Measurements from ENCODE around the gene BRSK1. TPM values are rescaled to one million over a fixed set of nuclear protein-coding genes. Genes with fewer than 3 reads are reported as not detected.

Gene BRSK1
- total and polyA plus RNA-seq, 2 of the 8 experiments (the other 6 are each of a cell fraction or from before 2014, with no cell fraction given) = 27.6 to 32.7 TPM

DNA sequence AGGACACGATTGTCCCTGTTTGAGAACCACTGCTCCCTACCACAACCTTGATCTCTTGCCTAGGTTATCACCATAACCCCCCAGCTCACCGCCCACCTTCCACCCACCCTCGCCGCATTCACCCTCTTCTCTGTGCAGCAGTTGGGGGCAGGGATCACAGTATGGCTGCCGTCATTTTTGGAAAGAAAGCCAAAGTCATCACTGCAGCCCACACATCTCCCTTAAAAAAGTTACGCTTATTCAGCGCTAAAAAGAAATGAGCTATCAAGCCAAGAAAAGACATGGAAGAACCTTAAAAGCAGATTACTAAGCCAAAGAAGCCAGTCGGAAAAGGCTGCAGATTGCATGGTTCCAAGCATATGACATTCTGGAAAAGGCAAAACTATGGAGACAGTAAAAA, 14.5 kb upstream of the BRSK1 start:
- no peak overlapping the region for H2BK12ac ChIP-seq (ENCODE audit: low read depth, low read length)
- no peak overlapping the region for H3K4me2 ChIP-seq (ENCODE audit: insufficient read depth in 1 of 2, low read depth in 2 of 2, low read length in 2 of 2)
- H4K5ac ChIP-seq (ENCODE audit: insufficient read length, low read depth, low read length) = no peak overlapping the region
- H3K79me1 ChIP-seq (ENCODE audit: low read depth, low read length) = peaks cover 10% of the 10 kb centered on the region
- peaks cover 0 to 3% of the 10 kb centered on the region in 2 experiments; a peak in 2 of 4 replicates for H3K9me3 ChIP-seq (ENCODE audit: insufficient read depth in 2 of 2, low read depth in 1 of 2, low read length in 1 of 2)
- H3K27me3 ChIP-seq (replicated peaks in 1 of 4; ENCODE audit: control insufficient read depth in 3 of 4, extremely low read depth in 1 of 4, insufficient read depth in 3 of 4, low read length in 3 of 4) = no peaks in the 10 kb centered on the region
- CTCF ChIA-PET (ENCODE audit: partially characterized antibody) = interaction anchor here (1.2 to 1.9 kb wide), 4 partner anchors 9 to 168 kb away, joined by 4 to 7 read pairs (median 6); partner anchors contain the start of gene HSPBP1
- WGBS, 2 experiments (ENCODE audit: extremely low coverage in 1 of 2, insufficient coverage in 1 of 2, insufficient read length in 1 of 2, insufficient replicate concordance in 2 of 2, low coverage in 1 of 2, low lambda C conversion rate in 2 of 2, missing lambda C conversion rate in 1 of 2) = 95% methylated on average over 8 of the region's 8 CpGs; no CpG with 5 or more reads in 1 of the 2 experiments
- no peak overlapping the region for H2AFZ ChIP-seq (ENCODE audit: low read length)
- no peak overlapping the region for H2AK5ac ChIP-seq (ENCODE audit: low read depth, low read length)
- H3K18ac ChIP-seq (ENCODE audit: extremely low read depth, low read length) = no peak overlapping the region
- H2BK20ac ChIP-seq (ENCODE audit: low read length) = no peak overlapping the region
- H3K4me1 ChIP-seq (replicated peaks in 1 of 4; ENCODE audit: control insufficient read depth in 3 of 4, insufficient read depth in 4 of 4, low read length in 3 of 4) = peaks cover 0 to 3% (median 0%) of the 10 kb centered on the region in 4 experiments; a peak in 1 of 7 replicates
- no peak overlapping the region for H4K91ac ChIP-seq (replicated peaks; ENCODE audit: insufficient read length, low read length)
- H4K20me1 ChIP-seq (replicated peaks in 1 of 2; ENCODE audit: control insufficient read depth in 1 of 2, insufficient read depth in 2 of 2, low read length in 2 of 2) = peaks cover 0 to 10% of the 10 kb centered on the region in 2 experiments
- POLR2A ChIA-PET (ENCODE audit: partially characterized antibody) = interaction anchor here (1.1 to 1.7 kb wide), 5 partner anchors 12 to 139 kb away, joined by 3 to 6 read pairs (median 4); partner anchors contain the start of genes TMEM238 and UBE2S
- H3K4me3 ChIP-seq (ENCODE audit: extremely low read depth in 1 of 4, insufficient read depth in 2 of 4, low read depth in 3 of 4, low read length in 4 of 4) = no peak overlapping the region
- H2BK15ac ChIP-seq (ENCODE audit: low read length) = no peak overlapping the region
- H3K9ac ChIP-seq (replicated peaks in 1 of 4; ENCODE audit: extremely low read depth in 1 of 4, low read depth in 3 of 4, low read length in 3 of 4) = no peak overlapping the region
- no peak overlapping the region for H3K27ac ChIP-seq (ENCODE audit: low read depth, low read length)
- peaks cover 0 to 6% of the 10 kb centered on the region in 2 experiments; a peak in 1 of 4 replicates for H3K79me2 ChIP-seq (ENCODE audit: control insufficient read depth in 1 of 2, insufficient read depth in 2 of 2, low read length in 2 of 2)
- H3K36me3 ChIP-seq (ENCODE audit: control insufficient read depth in 2 of 4, insufficient read depth in 4 of 4, low read length in 3 of 4) = peaks cover 0 to under 1% (median 0%) of the 10 kb centered on the region in 4 experiments; a peak in 3 of 8 replicates
- no peak overlapping the region for H2BK120ac ChIP-seq (replicated peaks; ENCODE audit: low read depth, low read length)
- H3K23ac ChIP-seq (ENCODE audit: insufficient read length) = no peak overlapping the region
- H3K4ac ChIP-seq (replicated peaks; ENCODE audit: insufficient read length, low read depth, low read length) = no peak overlapping the region
- no peak for DNase-seq (ENCODE audit: low read depth in 1 of 2, low spot score in 2 of 2)
- H3K23me2 ChIP-seq (ENCODE audit: low read depth, low read length) = peaks cover 9% of the 10 kb centered on the region; the same call in 1 of the 2 replicates
- H3K14ac ChIP-seq (ENCODE audit: insufficient read length) = no peak overlapping the region
- FAIRE-seq = no peak
- no peak overlapping the region for H2BK5ac ChIP-seq (ENCODE audit: low read depth, low read length)
- no peak overlapping the region for H3K56ac ChIP-seq (replicated peaks; ENCODE audit: insufficient read length, low read depth, low read length)
- no peak overlapping the region for H4K8ac ChIP-seq (ENCODE audit: extremely low read depth, insufficient read depth, low read length)
- TF ChIP-seq CTBP2 (IDR thresholded peaks at IDR 0.05; ENCODE audit: borderline replicate concordance, insufficient read depth, insufficient read length, low read length) = no peak
- TF ChIP-seq SP1 (IDR thresholded peaks at IDR 0.05; ENCODE audit: low read depth, low read length) = no peak
- no peak for TF ChIP-seq NANOG (IDR thresholded peaks at IDR 0.05; ENCODE audit: insufficient read depth, low read depth, low read length, poor library complexity, severe bottlenecking)
- TF ChIP-seq RNF2 (IDR thresholded peaks at IDR 0.05; ENCODE audit: borderline replicate concordance, low read depth, low read length, missing control alignments, poor library complexity, severe bottlenecking) = no peak
- TF ChIP-seq BACH1 (IDR thresholded peaks at IDR 0.05; ENCODE audit: low read length) = no peak
- no peak for TF ChIP-seq CTCF (IDR thresholded peaks at IDR 0.05; ENCODE audit: control extremely low read depth in 1 of 3, insufficient read depth in 1 of 3, low read depth in 1 of 3, low read length in 3 of 3)
- no peak for TF ChIP-seq GABPA (IDR thresholded peaks at IDR 0.05; ENCODE audit: borderline replicate concordance, insufficient read depth, low read length)
- no peak for TF ChIP-seq SAP30 (IDR thresholded peaks at IDR 0.05; ENCODE audit: insufficient read depth, insufficient replicate concordance, low read length)
- no peak for TF ChIP-seq ASH2L (IDR thresholded peaks at IDR 0.05; ENCODE audit: low read length)
